Testis (tissue), 2 donors: Measurements from ENCODE around the gene PRSS27.

Experiments used
- CTCF ChIP-seq, 3 experiments: fragments of 450-650 bp in 2 of 3; fragments of 200-600 bp in 1 of 3; sonication (generic) in 1 of 3; IDR thresholded peaks; one replicate each; pipeline ENCODE4 v1.5.1; 2016 to 2019; ENCODE audit warnings: antibody characterized with exemption in 3 of 3, mild to moderate bottlenecking in 2 of 3, moderate library complexity in 1 of 3
- POLR2A ChIP-seq: fragments of 450-650 bp; IDR thresholded peaks from one replicate; pipeline ENCODE4 v1.6.1; 2017; ENCODE audit warnings: antibody characterized with exemption, mild to moderate bottlenecking, moderate library complexity

GRCh38 chr16:2761886-2762583 is 42.0 kb upstream of the PRSS27 start:
- no peak for TF ChIP-seq CTCF (IDR thresholded peaks at IDR 0.05)
- no peak for TF ChIP-seq POLR2A
